Measurements from ENCODE around the gene IMMP2L. TPM values are rescaled to one million over a fixed set of nuclear protein-coding genes. Genes with fewer than 3 reads are reported as not detected.
A peak's percentile ranks its signal among the peaks of the same experiment; 100 is the strongest.
"Not testable (repeated sequence)": the region's sequence is repeated elsewhere in the genome, so short reads cannot be mapped to it uniquely, and the experiment has no call there.

IMMP2L gene
- total and polyA plus RNA-seq, 4 donors = 9.2 to 34.7 (median 11.1) TPM

GRCh38 chr7:111459757-111460280 lies 102.5 kb downstream of the IMMP2L start:
- ATAC-seq (ENCODE audit: insufficient read depth, low FRiP score) (no peak), DNase-seq (peak in 2 of 3 donors; percentile 17 to 47)
- no peak overlapping the region for H3K4me3 ChIP-seq
- H3K27ac ChIP-seq (ENCODE audit: low read depth in 1 of 2, low read length in 1 of 2) = no peak overlapping the region
- no peaks in the 10 kb centered on the region for H3K36me3 ChIP-seq (ENCODE audit: control insufficient read depth in 4 of 4, insufficient read depth in 4 of 4, low read length in 4 of 4)
- no peak for TF ChIP-seq CTCF (IDR thresholded peaks at IDR 0.05; ENCODE audit: control extremely low read depth, extremely low read depth)
- WGBS, 2 donors = 80 to 90% methylated on average over 2 of the region's 2 CpGs
- no peaks in the 10 kb centered on the region for H3K4me1 ChIP-seq (ENCODE audit: control insufficient read depth in 5 of 5, insufficient read depth in 5 of 5, low read length in 5 of 5)
- H3K27me3 ChIP-seq (ENCODE audit: control insufficient read depth in 3 of 3, insufficient read depth in 3 of 3, low read length in 2 of 3) = no peaks in the 10 kb centered on the region
- no peak overlapping the region for H3K9ac ChIP-seq (ENCODE audit: insufficient read depth in 1 of 2, low read length in 2 of 2)
- H3K9me3 ChIP-seq (ENCODE audit: control insufficient read depth in 4 of 4, insufficient read depth in 3 of 4, low read length in 3 of 4) = no peaks in the 10 kb centered on the region

GRCh38 chr7:111459065-111459756 lies 103.1 kb downstream of the IMMP2L start:
- H3K27ac ChIP-seq (ENCODE audit: low read depth in 1 of 2, low read length in 1 of 2) = no peak overlapping the region
- H3K9ac ChIP-seq (ENCODE audit: insufficient read depth in 1 of 2, low read length in 2 of 2) = no peak overlapping the region
- WGBS, 2 donors = 76 to 80% methylated on average over 2 of the region's 2 CpGs
- H3K9me3 ChIP-seq (ENCODE audit: control insufficient read depth in 4 of 4, insufficient read depth in 3 of 4, low read length in 3 of 4) = no peaks in the 10 kb centered on the region
- no peaks in the 10 kb centered on the region for H3K36me3 ChIP-seq (ENCODE audit: control insufficient read depth in 4 of 4, insufficient read depth in 4 of 4, low read length in 4 of 4)
- ATAC-seq (ENCODE audit: insufficient read depth, low FRiP score) (no peak), DNase-seq (no peak)
- H3K27me3 ChIP-seq (ENCODE audit: control insufficient read depth in 3 of 3, insufficient read depth in 3 of 3, low read length in 2 of 3) = no peaks in the 10 kb centered on the region
- H3K4me1 ChIP-seq (ENCODE audit: control insufficient read depth in 5 of 5, insufficient read depth in 5 of 5, low read length in 5 of 5) = no peaks in the 10 kb centered on the region
- no peak overlapping the region for H3K4me3 ChIP-seq
- TF ChIP-seq CTCF (IDR thresholded peaks at IDR 0.05; ENCODE audit: control extremely low read depth, extremely low read depth) = no peak

GRCh38 chr7:111450705-111451104 lies 111.6 kb downstream of the IMMP2L start:
- not testable (repeated sequence) for H3K27ac ChIP-seq (ENCODE audit: low read depth in 1 of 2, low read length in 1 of 2); H3K4me1 ChIP-seq (ENCODE audit: control insufficient read depth in 5 of 5, insufficient read depth in 5 of 5, low read length in 5 of 5); H3K9me3 ChIP-seq (ENCODE audit: control insufficient read depth in 4 of 4, insufficient read depth in 3 of 4, low read length in 3 of 4); DNase-seq; H3K36me3 ChIP-seq (ENCODE audit: control insufficient read depth in 4 of 4, insufficient read depth in 4 of 4, low read length in 4 of 4); ATAC-seq (ENCODE audit: insufficient read depth, low FRiP score); H3K4me3 ChIP-seq; H3K27me3 ChIP-seq (ENCODE audit: control insufficient read depth in 3 of 3, insufficient read depth in 3 of 3, low read length in 2 of 3); H3K9ac ChIP-seq (ENCODE audit: insufficient read depth in 1 of 2, low read length in 2 of 2)
- WGBS, 2 donors = 94 to 100% methylated on average over 1 of the region's 2 CpGs

GRCh38 chr7:111447502-111447901 lies 114.8 kb downstream of the IMMP2L start:
- H3K9ac ChIP-seq (ENCODE audit: insufficient read depth in 1 of 2, low read length in 2 of 2); DNase-seq; H3K27me3 ChIP-seq (ENCODE audit: control insufficient read depth in 3 of 3, insufficient read depth in 3 of 3, low read length in 2 of 3); H3K27ac ChIP-seq (ENCODE audit: low read depth in 1 of 2, low read length in 1 of 2); H3K36me3 ChIP-seq (ENCODE audit: control insufficient read depth in 4 of 4, insufficient read depth in 4 of 4, low read length in 4 of 4); H3K9me3 ChIP-seq (ENCODE audit: control insufficient read depth in 4 of 4, insufficient read depth in 3 of 4, low read length in 3 of 4); H3K4me1 ChIP-seq (ENCODE audit: control insufficient read depth in 5 of 5, insufficient read depth in 5 of 5, low read length in 5 of 5); H3K4me3 ChIP-seq; ATAC-seq (ENCODE audit: insufficient read depth, low FRiP score): not testable (repeated sequence)
- WGBS, 2 donors = 86 to 94% methylated on average over 4 of the region's 6 CpGs

Measured in lung (tissue), 12 donors.